HG03280 (cell line): ENCODE measurements around the gene CFAP300.

ENCODE experiments used
- ATAC-seq: cut with Tn5 transposase; IDR thresholded peaks from one replicate; pipeline ENCODE4 v1.9.1; 2021; ENCODE audit warnings: mild to moderate bottlenecking, moderate library complexity; ENCODE audit not compliant: unreplicated experiment

CFAP300 gene

DNA sequence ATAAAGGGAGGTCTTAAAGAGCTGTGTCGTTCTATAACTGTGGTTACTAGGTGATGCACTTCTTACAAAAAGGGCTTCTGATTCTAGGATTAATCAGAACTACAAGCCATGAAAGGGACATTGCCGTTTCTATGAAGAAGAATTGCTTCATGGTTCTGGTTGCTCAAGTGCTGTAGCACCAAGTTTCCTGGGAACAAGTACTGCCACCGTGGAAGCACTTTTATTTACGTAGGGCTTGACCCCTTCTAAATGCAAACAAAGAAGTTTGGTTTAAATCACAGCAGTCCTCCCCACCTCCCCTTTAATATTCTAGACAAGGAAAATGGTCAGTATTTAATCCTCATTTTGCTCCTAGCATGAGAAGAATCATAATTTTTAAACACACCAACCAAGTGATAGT lies 72.8 kb downstream of the CFAP300 start:
- ATAC-seq, result no peak

- ATAC-seq, result no peak
Observed at GRCh38 chr11:102120437-102120973, 73.3 kb downstream of the CFAP300 start.

DNA sequence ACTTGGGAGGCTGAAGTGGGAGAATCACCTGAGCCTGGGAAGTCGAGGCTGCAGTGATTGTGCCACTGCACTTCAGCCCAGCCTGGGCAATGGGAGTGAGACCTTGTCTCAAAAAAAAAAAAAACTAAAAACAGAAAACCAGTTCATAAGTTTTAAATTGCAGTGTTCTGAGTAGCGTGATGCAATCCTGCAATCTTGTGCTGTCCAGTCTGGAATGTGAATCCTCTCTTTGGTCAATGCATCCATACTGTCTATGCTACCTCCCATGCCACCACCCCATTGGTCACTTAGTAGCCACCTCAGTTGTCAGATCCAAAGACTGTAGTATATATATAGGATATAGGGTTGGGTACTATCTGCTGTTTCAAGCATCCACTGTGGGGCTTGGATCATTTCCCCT lies 74.1 kb downstream of the CFAP300 start:
- ATAC-seq, result no peak
